ENCODE results near the gene PFKFB2. TPM values are rescaled to one million over a fixed set of nuclear protein-coding genes. Genes with fewer than 3 reads are reported as not detected.

The PFKFB2 gene
- total RNA-seq, 2 experiments from 2014 or later, result 2.1 to 2.5 TPM

- intact Hi-C loops (cut with micrococcal nuclease), result no loop called here
- H3K4me1 Mint-ChIP-seq (ENCODE audit: low read depth), result peaks cover 9% of the 10 kb centered on the region
- no peaks in the 10 kb centered on the region for H3K9me3 Mint-ChIP-seq
- DNase-seq, result no peak
- H3K27me3 Mint-ChIP-seq, result peaks cover 10% of the 10 kb centered on the region
- no peak overlapping the region for H3K27ac Mint-ChIP-seq
- ChIA-PET POLR2A (no interaction called here), CTCF (interaction anchor here (1.2 to 3.1 kb wide), 8 partner anchors 10 to 426 kb away, joined by 4 to 12 read pairs (median 7); partner anchors contain the start of gene PFKFB2)
- no peak overlapping the region for H3K4me3 Mint-ChIP-seq
- no peaks in the 10 kb centered on the region for H3K36me3 Mint-ChIP-seq
Observed at GRCh38 chr1:207073906-207074820, 21.1 kb downstream of the PFKFB2 start.

- intact Hi-C loops (cut with micrococcal nuclease), result loop anchor here (5.0 kb wide), 1 partner anchor 144 kb away; no protein-coding TSS in a partner anchor
- ChIA-PET CTCF (interaction anchor here (2.3 to 3.1 kb wide), 2 partner anchors 21 to 26 kb away, joined by 6 to 12 read pairs; no protein-coding TSS in a partner anchor), POLR2A (no interaction called here)
- H3K27me3 Mint-ChIP-seq, result peaks cover 11% of the 10 kb centered on the region
- no peaks in the 10 kb centered on the region for H3K36me3 Mint-ChIP-seq
- no peak overlapping the region for H3K27ac Mint-ChIP-seq
- no peaks in the 10 kb centered on the region for H3K9me3 Mint-ChIP-seq
- H3K4me1 Mint-ChIP-seq (ENCODE audit: low read depth), result peaks cover 2% of the 10 kb centered on the region
- DNase-seq, result no peak
- H3K4me3 Mint-ChIP-seq, result no peak overlapping the region
Observed at GRCh38 chr1:207076181-207076955, 23.3 kb downstream of the PFKFB2 start.

GRCh38 chr1:207077012-207077411 is 23.9 kb downstream of the PFKFB2 start:
- H3K4me1 Mint-ChIP-seq (ENCODE audit: low read depth), result peaks cover 2% of the 10 kb centered on the region
- H3K4me3 Mint-ChIP-seq, result no peak overlapping the region
- intact Hi-C loops (cut with micrococcal nuclease), result loop anchor here (1.0 to 5.0 kb wide), 2 partner anchors 27 to 145 kb away; no protein-coding TSS in a partner anchor
- H3K27me3 Mint-ChIP-seq, result peaks cover 12% of the 10 kb centered on the region
- H3K36me3 Mint-ChIP-seq, result no peaks in the 10 kb centered on the region
- ChIA-PET POLR2A (no interaction called here), CTCF (interaction anchor here (0.6 to 3.1 kb wide), 4 partner anchors 22 to 419 kb away, joined by 3 to 12 read pairs (median 5); no protein-coding TSS in a partner anchor)
- H3K9me3 Mint-ChIP-seq, result no peaks in the 10 kb centered on the region
- DNase-seq, result no peak
- H3K27ac Mint-ChIP-seq, result no peak overlapping the region

GRCh38 chr1:207077470-207078377 is 24.6 kb downstream of the PFKFB2 start:
- POLR2A ChIA-PET, result no interaction called here
- H3K4me1 Mint-ChIP-seq (ENCODE audit: low read depth), result peaks cover 2% of the 10 kb centered on the region
- no peak overlapping the region for H3K4me3 Mint-ChIP-seq
- H3K9me3 Mint-ChIP-seq, result no peaks in the 10 kb centered on the region
- H3K36me3 Mint-ChIP-seq, result no peaks in the 10 kb centered on the region
- CTCF ChIA-PET, result interaction anchor here (0.6 to 3.5 kb wide), 13 partner anchors 12 to 421 kb away, joined by 3 to 24 read pairs (median 4); partner anchors contain the start of gene C1orf116
- DNase-seq, result peak; percentile 70
- intact Hi-C loops (cut with micrococcal nuclease), result loop anchor here (1.0 to 5.0 kb wide), 3 partner anchors 27 to 145 kb away; no protein-coding TSS in a partner anchor
- peaks cover 16% of the 10 kb centered on the region for H3K27me3 Mint-ChIP-seq
- H3K27ac Mint-ChIP-seq, result no peak overlapping the region

- ChIA-PET CTCF (interaction anchor here (0.7 to 3.5 kb wide), 14 partner anchors 13 to 420 kb away, joined by 3 to 24 read pairs (median 4); partner anchors contain the start of gene C1orf116), POLR2A (no interaction called here)
- DNase-seq, result no peak
- Mint-ChIP-seq H3K27ac (no peak overlapping the region), H3K4me3 (no peak overlapping the region), H3K36me3 (no peaks in the 10 kb centered on the region), H3K4me1 (ENCODE audit: low read depth) (peaks cover 2% of the 10 kb centered on the region), H3K27me3 (peaks cover 21% of the 10 kb centered on the region), H3K9me3 (no peaks in the 10 kb centered on the region)
- intact Hi-C loops (cut with micrococcal nuclease), result loop anchor here (2.0 to 5.0 kb wide), 2 partner anchors 74 to 146 kb away; no protein-coding TSS in a partner anchor
Observed at GRCh38 chr1:207078578-207079132, 25.6 kb downstream of the PFKFB2 start.

GRCh38 chr1:207079706-207080241 is 26.7 kb downstream of the PFKFB2 start:
- H3K4me3 Mint-ChIP-seq, result no peak overlapping the region
- H3K27ac Mint-ChIP-seq, result no peak overlapping the region
- H3K4me1 Mint-ChIP-seq (ENCODE audit: low read depth), result peaks cover 5% of the 10 kb centered on the region
- ChIA-PET POLR2A (no interaction called here), CTCF (interaction anchor here (1.0 to 6.9 kb wide), 10 partner anchors 17 to 419 kb away, joined by 3 to 62 read pairs (median 4); partner anchors contain the start of gene C1orf116)
- intact Hi-C loops (cut with micrococcal nuclease), result loop anchor here (2.0 to 5.0 kb wide), 2 partner anchors 75 to 147 kb away; no protein-coding TSS in a partner anchor
- no peaks in the 10 kb centered on the region for H3K36me3 Mint-ChIP-seq
- no peak for DNase-seq
- H3K27me3 Mint-ChIP-seq, result peaks cover 27% of the 10 kb centered on the region
- H3K9me3 Mint-ChIP-seq, result no peaks in the 10 kb centered on the region

GRCh38 chr1:207081088-207081487 is 28.0 kb downstream of the PFKFB2 start:
- DNase-seq, result no peak
- H3K4me1 Mint-ChIP-seq (ENCODE audit: low read depth), result peaks cover 11% of the 10 kb centered on the region
- no peak overlapping the region for H3K27ac Mint-ChIP-seq
- no peaks in the 10 kb centered on the region for H3K9me3 Mint-ChIP-seq
- ChIA-PET POLR2A (no interaction called here), CTCF (interaction anchor here (0.6 to 6.9 kb wide), 3 partner anchors 324 to 417 kb away, joined by 3 to 62 read pairs (median 14); no protein-coding TSS in a partner anchor)
- H3K27me3 Mint-ChIP-seq, result peaks cover 28% of the 10 kb centered on the region
- H3K36me3 Mint-ChIP-seq, result no peaks in the 10 kb centered on the region
- H3K4me3 Mint-ChIP-seq, result no peak overlapping the region
- intact Hi-C loops (cut with micrococcal nuclease), result no loop called here

- DNase-seq, result no peak
- Mint-ChIP-seq H3K27me3 (peaks cover 25% of the 10 kb centered on the region), H3K4me3 (no peak overlapping the region), H3K4me1 (ENCODE audit: low read depth) (peaks cover 11% of the 10 kb centered on the region), H3K27ac (no peak overlapping the region), H3K9me3 (no peaks in the 10 kb centered on the region), H3K36me3 (no peaks in the 10 kb centered on the region)
- CTCF ChIA-PET, result interaction anchor here (0.6 to 6.9 kb wide), 2 partner anchors 330 to 417 kb away, joined by 3 to 62 read pairs; no protein-coding TSS in a partner anchor
- POLR2A ChIA-PET, result no interaction called here
- intact Hi-C loops (cut with micrococcal nuclease), result no loop called here
Observed at GRCh38 chr1:207081806-207082205, 28.7 kb downstream of the PFKFB2 start.

- intact Hi-C loops (cut with micrococcal nuclease), result loop anchor here (1.0 kb wide), 2 partner anchors 321 to 415 kb away; no protein-coding TSS in a partner anchor
- POLR2A ChIA-PET, result interaction anchor here (0.7 kb wide), 1 partner anchor 237 kb away, joined by 4 read pairs; the partner anchor contains the start of gene CD55
- CTCF ChIA-PET, result interaction anchor here (0.5 to 6.9 kb wide), 25 partner anchors 10 to 451 kb away, joined by 3 to 62 read pairs (median 4); partner anchors contain the start of genes CR2 and PFKFB2
- no peaks in the 10 kb centered on the region for H3K9me3 Mint-ChIP-seq
- peaks cover 10% of the 10 kb centered on the region for H3K4me1 Mint-ChIP-seq (ENCODE audit: low read depth)
- no peak overlapping the region for H3K27ac Mint-ChIP-seq
- H3K36me3 Mint-ChIP-seq, result no peaks in the 10 kb centered on the region
- no peak for DNase-seq
- no peak overlapping the region for H3K4me3 Mint-ChIP-seq
- H3K27me3 Mint-ChIP-seq, result peaks cover 21% of the 10 kb centered on the region
Observed at GRCh38 chr1:207084232-207084631, 31.2 kb downstream of the PFKFB2 start.

GRCh38 chr1:207084701-207085180 is 31.7 kb downstream of the PFKFB2 start:
- H3K36me3 Mint-ChIP-seq, result no peaks in the 10 kb centered on the region
- no peaks in the 10 kb centered on the region for H3K9me3 Mint-ChIP-seq
- peaks cover 23% of the 10 kb centered on the region for H3K27me3 Mint-ChIP-seq
- no peak overlapping the region for H3K4me3 Mint-ChIP-seq
- ChIA-PET CTCF (interaction anchor here (0.5 to 6.9 kb wide), 23 partner anchors 9 to 451 kb away, joined by 3 to 62 read pairs (median 4); partner anchors contain the start of gene PFKFB2), POLR2A (interaction anchor here (0.7 kb wide), 1 partner anchor 237 kb away, joined by 4 read pairs; the partner anchor contains the start of gene CD55)
- intact Hi-C loops (cut with micrococcal nuclease), result loop anchor here (1.0 kb wide), 2 partner anchors 321 to 415 kb away; no protein-coding TSS in a partner anchor
- H3K27ac Mint-ChIP-seq, result no peak overlapping the region
- DNase-seq, result peak; percentile 60
- peaks cover 14% of the 10 kb centered on the region for H3K4me1 Mint-ChIP-seq (ENCODE audit: low read depth)

Data from activated CD4-positive, alpha-beta memory T cell treated with anti-CD3 and anti-CD28 coated beads for 36 hours (primary cell).